ENCODE results near the gene ICE2.

ICE2 gene

GRCh38 chr15:60464836-60465630 is 13.9 kb downstream of the ICE2 start:
- DNase-seq, result no peak
- no peak overlapping the region for H3K4me3 ChIP-seq (ENCODE audit: low read length)
- no peaks in the 10 kb centered on the region for H3K9me3 ChIP-seq (replicated peaks; ENCODE audit: insufficient read depth, low read length)
- H3K79me2 ChIP-seq (ENCODE audit: low read length), result peaks cover 6% of the 10 kb centered on the region
- H3K36me3 ChIP-seq (replicated peaks; ENCODE audit: insufficient read depth, low read length), result peaks cover 7% of the 10 kb centered on the region; the same call in 1 of the 2 replicates
- TF ChIP-seq CTCF (IDR thresholded peaks at IDR 0.05; ENCODE audit: low read length) (no peak), EZH2phosphoT487 (IDR thresholded peaks at IDR 0.05; ENCODE audit: low read length) (no peak), EZH2 (optimal IDR thresholded peaks at IDR 0.05; ENCODE audit: low read depth, low read length) (no peak)
- no peak overlapping the region for H3K4me2 ChIP-seq (ENCODE audit: low read depth, low read length)
- no peak overlapping the region for H3K27ac ChIP-seq (ENCODE audit: low read length)
- no peaks in the 10 kb centered on the region for H3K9me2 ChIP-seq (replicated peaks; ENCODE audit: insufficient read depth, low read length)
- no peaks in the 10 kb centered on the region for H3K27me3 ChIP-seq (replicated peaks; ENCODE audit: insufficient read depth, low read length)
- H3K9ac ChIP-seq (ENCODE audit: low read length), result no peak overlapping the region
- H4K20me1 ChIP-seq (ENCODE audit: insufficient read depth, low read length), result no peaks in the 10 kb centered on the region
- H3F3A ChIP-seq (ENCODE audit: insufficient read depth, low read length), result no peaks in the 10 kb centered on the region; the same call in 1 of the 2 replicates
- H3K4me1 ChIP-seq (ENCODE audit: low read length), result no peaks in the 10 kb centered on the region
- no peak overlapping the region for H2AFZ ChIP-seq (ENCODE audit: low read length)

- Histone ChIP-seq H3K27ac (ENCODE audit: low read length) (no peak overlapping the region), H4K20me1 (ENCODE audit: insufficient read depth, low read length) (no peaks in the 10 kb centered on the region), H3K4me1 (ENCODE audit: low read length) (no peaks in the 10 kb centered on the region), H3K9ac (ENCODE audit: low read length) (no peak overlapping the region), H3K4me3 (ENCODE audit: low read length) (no peak overlapping the region), H3K9me2 (replicated peaks; ENCODE audit: insufficient read depth, low read length) (no peaks in the 10 kb centered on the region), H3K79me2 (ENCODE audit: low read length) (no peaks in the 10 kb centered on the region), H3F3A (ENCODE audit: insufficient read depth, low read length) (no peaks in the 10 kb centered on the region; the same call in 1 of the 2 replicates), H3K36me3 (replicated peaks; ENCODE audit: insufficient read depth, low read length) (peaks cover 7% of the 10 kb centered on the region; the same call in 1 of the 2 replicates), H2AFZ (ENCODE audit: low read length) (no peak overlapping the region), H3K4me2 (ENCODE audit: low read depth, low read length) (no peak overlapping the region), H3K9me3 (replicated peaks; ENCODE audit: insufficient read depth, low read length) (no peaks in the 10 kb centered on the region), H3K27me3 (replicated peaks; ENCODE audit: insufficient read depth, low read length) (no peaks in the 10 kb centered on the region)
- TF ChIP-seq CTCF (IDR thresholded peaks at IDR 0.05; ENCODE audit: low read length) (no peak), EZH2phosphoT487 (IDR thresholded peaks at IDR 0.05; ENCODE audit: low read length) (no peak), EZH2 (optimal IDR thresholded peaks at IDR 0.05; ENCODE audit: low read depth, low read length) (no peak)
- no peak for DNase-seq
These were observed 16.9 kb downstream of the ICE2 start for GRCh38 chr15:60462027-60462426.

GRCh38 chr15:60460931-60461330 is 18.0 kb downstream of the ICE2 start:
- no peak for DNase-seq
- Histone ChIP-seq H4K20me1 (ENCODE audit: insufficient read depth, low read length) (no peaks in the 10 kb centered on the region), H3K27me3 (replicated peaks; ENCODE audit: insufficient read depth, low read length) (no peaks in the 10 kb centered on the region), H3K27ac (ENCODE audit: low read length) (no peak overlapping the region), H3K36me3 (replicated peaks; ENCODE audit: insufficient read depth, low read length) (0 out of 2 replicates have a peak, but pooled peaks cover 3% of the 10 kb centered on the region), H3K4me3 (ENCODE audit: low read length) (no peak overlapping the region), H3K4me2 (ENCODE audit: low read depth, low read length) (no peak overlapping the region), H3K79me2 (ENCODE audit: low read length) (no peaks in the 10 kb centered on the region), H2AFZ (ENCODE audit: low read length) (no peak overlapping the region), H3K9me2 (replicated peaks; ENCODE audit: insufficient read depth, low read length) (no peaks in the 10 kb centered on the region), H3K9ac (ENCODE audit: low read length) (no peak overlapping the region), H3F3A (ENCODE audit: insufficient read depth, low read length) (no peaks in the 10 kb centered on the region), H3K9me3 (replicated peaks; ENCODE audit: insufficient read depth, low read length) (no peaks in the 10 kb centered on the region), H3K4me1 (ENCODE audit: low read length) (no peaks in the 10 kb centered on the region)
- TF ChIP-seq EZH2phosphoT487 (IDR thresholded peaks at IDR 0.05; ENCODE audit: low read length) (no peak), EZH2 (optimal IDR thresholded peaks at IDR 0.05; ENCODE audit: low read depth, low read length) (no peak), CTCF (IDR thresholded peaks at IDR 0.05; ENCODE audit: low read length) (no peak)
